Measurements from ENCODE around the gene AP1M1.

- TF ChIP-seq GATA2 (IDR thresholded peaks at IDR 0.05; ENCODE audit: low read depth, low read length): peak; percentile 62
- no peak for TF ChIP-seq GATA3 (IDR thresholded peaks at IDR 0.05; ENCODE audit: low read depth, low read length)
Observed at GRCh38 chr19:16258440-16258903, 60.8 kb downstream of the AP1M1 start.
